SU-DHL-6 (cell line): Measurements from ENCODE around the gene CAMSAP3.

ENCODE experiments used
- H2AFZ ChIP-seq: fragments of 200-600 bp; sonication (generic); 2 replicates; pipeline ENCODE4 v1.6.1; 2014; ENCODE audit warnings: low read depth, mild to moderate bottlenecking, moderate library complexity, mixed read lengths, antibody characterized with exemption, low read length; ENCODE audit not compliant: severe bottlenecking
- H3F3A ChIP-seq: fragments of 200-600 bp; shearing (Covaris generic); 2 replicates; pipeline ENCODE4 v1.6.0; 2016; ENCODE audit warnings: antibody characterized with exemption, mild to moderate bottlenecking; ENCODE audit not compliant: insufficient read depth
- H3K27ac ChIP-seq: fragments of 200-600 bp; sonication (generic); 2 replicates; pipeline ENCODE4 v1.5.1; 2016; ENCODE audit warnings: low read depth, mild to moderate bottlenecking, low read length, moderate library complexity, mixed read lengths
- H3K27me3 ChIP-seq: fragments of 200-600 bp; sonication (generic), shearing (Covaris generic); 2 replicates; pipeline ENCODE4 v1.6.0; 2014; ENCODE audit warnings: mild to moderate bottlenecking, low read length
- H3K36me3 ChIP-seq: fragments of 200-600 bp; sonication (generic); 2 replicates; pipeline ENCODE4 v1.6.1; 2014; ENCODE audit warnings: mild to moderate bottlenecking, low read length, mixed read lengths
- H3K4me2 ChIP-seq: fragments of 300-600, 200-600 bp; shearing (Covaris generic), sonication (generic); 2 replicates; pipeline ENCODE4 v1.6.0; 2014; ENCODE audit warnings: low read length, low read depth, mild to moderate bottlenecking; ENCODE audit not compliant: poor library complexity, severe bottlenecking
- H3K4me3 ChIP-seq: fragments of 200-600 bp; sonication (generic); 2 replicates; pipeline ENCODE4 v1.5.1; 2014; ENCODE audit warnings: antibody characterized with exemption, low read length, mild to moderate bottlenecking, mixed read lengths; ENCODE audit not compliant: insufficient read depth, poor library complexity, severe bottlenecking
- H3K79me2 ChIP-seq: fragments of 200-600 bp; sonication (generic); 2 replicates; pipeline ENCODE4 v1.6.1; 2014; ENCODE audit warnings: mild to moderate bottlenecking, low read length, moderate library complexity; ENCODE audit not compliant: insufficient read depth
- H3K9ac ChIP-seq: fragments of 200-600 bp; sonication (generic); 2 replicates; pipeline ENCODE4 v1.7.0; 2014; ENCODE audit warnings: mild to moderate bottlenecking, low read length
- H3K9me2 ChIP-seq: fragments of 200-600 bp; sonication (generic); replicated peaks from 2 replicates; pipeline ENCODE4 v1.6.1; 2014; ENCODE audit warnings: low read length; ENCODE audit not compliant: insufficient read depth
- H3K9me3 ChIP-seq: fragments of 200-600 bp; sonication (generic); 2 replicates; pipeline ENCODE4 v1.6.1; 2014; ENCODE audit warnings: low read length, mixed read lengths; ENCODE audit not compliant: insufficient read depth
- H4K20me1 ChIP-seq: fragments of 200-600 bp; sonication (generic); 2 replicates; pipeline ENCODE4 v1.6.1; 2014; ENCODE audit warnings: low read depth, mild to moderate bottlenecking, antibody characterized with exemption, low read length, moderate library complexity, mixed read lengths
- EZH2phosphoT487 ChIP-seq: fragments of 200-600 bp; sonication (generic), shearing (Covaris generic); conservative IDR thresholded peaks from 2 replicates; pipeline ENCODE4 v1.6.1; 2018; ENCODE audit warnings: mild to moderate bottlenecking, antibody characterized with exemption, low read length, moderate library complexity, mixed read lengths
- TF ChIP-seq, protein P1 (sequence below): fragments of 200-600 bp; sonication (generic); IDR thresholded peaks from one replicate; pipeline ENCODE4 v1.5.1; 2017; ENCODE audit warnings: antibody characterized with exemption, mild to moderate bottlenecking, low read length, moderate library complexity; ENCODE audit not compliant: insufficient read depth, poor library complexity, severe bottlenecking

CAMSAP3 gene

DNA sequence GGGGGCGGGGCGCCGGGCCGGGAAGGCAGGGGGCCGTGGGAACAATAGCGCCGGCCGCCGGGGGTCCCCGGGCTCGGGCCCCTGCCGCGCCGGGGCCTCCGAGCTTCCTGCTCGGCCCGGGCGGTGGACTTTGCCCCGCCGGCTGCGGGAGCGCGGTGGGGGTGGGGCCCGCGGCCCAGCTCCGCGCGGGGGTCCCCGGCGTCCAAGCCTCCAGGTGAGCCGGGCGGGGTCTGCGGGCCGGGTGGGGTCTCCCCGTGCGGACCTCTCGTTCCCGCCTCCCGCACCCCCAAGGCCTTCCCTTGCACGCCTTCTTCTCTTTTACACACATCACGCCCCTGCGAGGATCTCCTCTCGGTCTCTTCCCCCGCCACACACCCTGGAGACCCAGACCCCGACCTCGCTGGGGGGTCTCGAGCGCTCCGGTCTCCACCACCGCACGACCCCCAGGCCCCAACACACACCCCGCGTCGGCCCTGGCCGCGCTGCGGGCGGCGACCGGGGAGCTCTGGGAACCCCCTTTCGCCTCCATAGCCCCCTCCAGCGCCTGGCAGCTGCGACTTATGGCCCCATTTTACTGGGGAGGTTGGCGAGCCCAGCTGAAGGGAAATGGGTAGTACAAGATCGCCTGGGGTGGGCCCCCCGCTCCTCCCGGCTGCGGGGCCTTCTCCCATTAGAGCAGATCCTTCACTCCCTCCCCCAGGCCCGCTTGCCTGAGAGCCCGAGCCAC lies 711 bp downstream of the CAMSAP3 start:
- Histone ChIP-seq H3K27ac (no peak overlapping the region), H4K20me1 (no peaks in the 10 kb centered on the region), H3K9ac (peak overlapping the region; percentile 39; the same call in 1 of the 2 replicates), H3F3A (no peaks in the 10 kb centered on the region), H3K9me3 (no peaks in the 10 kb centered on the region), H3K9me2 (no peaks in the 10 kb centered on the region), H3K36me3 (no peaks in the 10 kb centered on the region), H3K4me2 (peak overlapping the region; percentile 46), H3K79me2 (no peaks in the 10 kb centered on the region), H3K27me3 (no peaks in the 10 kb centered on the region), H2AFZ (peak overlapping the region; percentile 7), H3K4me3 (peak overlapping the region; percentile 38)
- TF ChIP-seq EZH2phosphoT487 = no peak

DNA sequence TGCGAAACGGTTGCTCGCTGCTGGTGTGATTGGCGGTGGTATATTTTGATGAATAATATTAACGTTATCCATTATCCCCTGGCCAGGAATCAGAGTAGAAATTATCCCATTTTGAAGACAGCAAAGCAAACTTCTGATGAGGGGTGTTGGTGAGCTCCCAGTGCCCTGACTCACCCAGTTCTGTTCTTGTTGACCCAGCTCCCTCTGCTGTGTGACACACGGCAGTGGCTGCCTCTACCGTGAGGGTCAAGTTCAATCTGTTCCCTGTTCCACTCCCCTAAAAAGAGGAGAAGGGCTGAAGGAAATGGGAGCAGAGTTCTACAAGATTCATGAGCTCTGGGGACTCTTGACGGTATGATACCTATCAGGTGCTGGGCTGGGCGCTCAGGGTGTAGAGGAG lies 2.0 kb downstream of the CAMSAP3 start:
- Histone ChIP-seq H3K4me3 (no peak overlapping the region), H3K36me3 (no peaks in the 10 kb centered on the region)
- no peak for TF ChIP-seq EZH2phosphoT487
- TF ChIP-seq, protein P1, sequence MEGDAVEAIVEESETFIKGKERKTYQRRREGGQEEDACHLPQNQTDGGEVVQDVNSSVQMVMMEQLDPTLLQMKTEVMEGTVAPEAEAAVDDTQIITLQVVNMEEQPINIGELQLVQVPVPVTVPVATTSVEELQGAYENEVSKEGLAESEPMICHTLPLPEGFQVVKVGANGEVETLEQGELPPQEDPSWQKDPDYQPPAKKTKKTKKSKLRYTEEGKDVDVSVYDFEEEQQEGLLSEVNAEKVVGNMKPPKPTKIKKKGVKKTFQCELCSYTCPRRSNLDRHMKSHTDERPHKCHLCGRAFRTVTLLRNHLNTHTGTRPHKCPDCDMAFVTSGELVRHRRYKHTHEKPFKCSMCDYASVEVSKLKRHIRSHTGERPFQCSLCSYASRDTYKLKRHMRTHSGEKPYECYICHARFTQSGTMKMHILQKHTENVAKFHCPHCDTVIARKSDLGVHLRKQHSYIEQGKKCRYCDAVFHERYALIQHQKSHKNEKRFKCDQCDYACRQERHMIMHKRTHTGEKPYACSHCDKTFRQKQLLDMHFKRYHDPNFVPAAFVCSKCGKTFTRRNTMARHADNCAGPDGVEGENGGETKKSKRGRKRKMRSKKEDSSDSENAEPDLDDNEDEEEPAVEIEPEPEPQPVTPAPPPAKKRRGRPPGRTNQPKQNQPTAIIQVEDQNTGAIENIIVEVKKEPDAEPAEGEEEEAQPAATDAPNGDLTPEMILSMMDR = no peak

DNA sequence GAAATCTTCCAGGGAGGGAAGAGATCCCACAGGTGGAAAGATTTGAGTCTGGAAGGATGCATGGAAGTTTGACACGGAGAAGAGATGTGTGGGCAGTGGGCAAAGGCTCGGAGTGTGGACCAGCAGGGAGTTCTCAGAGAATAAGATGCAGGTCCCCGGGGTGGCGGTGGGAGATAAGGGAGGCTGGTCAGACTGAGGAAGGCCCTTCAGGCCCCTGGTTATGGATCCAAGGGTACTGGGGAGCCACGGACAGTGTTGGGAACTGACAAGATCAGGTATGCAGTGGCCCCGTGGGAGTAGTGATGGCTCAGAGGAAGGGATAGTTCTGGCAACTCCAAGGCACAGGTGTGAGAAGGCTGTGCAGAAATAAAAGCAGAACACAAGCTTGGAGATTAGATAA lies 2.5 kb downstream of the CAMSAP3 start:
- H3K4me3 ChIP-seq = no peak overlapping the region
- no peaks in the 10 kb centered on the region for H3K9me3 ChIP-seq
- no peaks in the 10 kb centered on the region for H3K27me3 ChIP-seq
- no peaks in the 10 kb centered on the region for H3F3A ChIP-seq
- no peaks in the 10 kb centered on the region for H3K9me2 ChIP-seq
- no peak overlapping the region for H3K9ac ChIP-seq
- no peak overlapping the region for H3K27ac ChIP-seq
- H2AFZ ChIP-seq = no peak overlapping the region
- H3K79me2 ChIP-seq = no peaks in the 10 kb centered on the region
- TF ChIP-seq, protein P1 = no peak
- no peak for TF ChIP-seq EZH2phosphoT487
- H3K4me2 ChIP-seq = no peak overlapping the region
- H3K36me3 ChIP-seq = no peaks in the 10 kb centered on the region
- H4K20me1 ChIP-seq = no peaks in the 10 kb centered on the region

More for the DNA sequence above, 2.0 kb downstream of the CAMSAP3 start:
- Histone ChIP-seq H4K20me1 (no peaks in the 10 kb centered on the region), H3K79me2 (no peaks in the 10 kb centered on the region), H3K4me2 (no peak overlapping the region), H3K27me3 (no peaks in the 10 kb centered on the region), H3K9me3 (no peaks in the 10 kb centered on the region), H2AFZ (no peak overlapping the region), H3K27ac (no peak overlapping the region), H3F3A (no peaks in the 10 kb centered on the region), H3K9ac (no peak overlapping the region), H3K9me2 (no peaks in the 10 kb centered on the region)

DNA sequence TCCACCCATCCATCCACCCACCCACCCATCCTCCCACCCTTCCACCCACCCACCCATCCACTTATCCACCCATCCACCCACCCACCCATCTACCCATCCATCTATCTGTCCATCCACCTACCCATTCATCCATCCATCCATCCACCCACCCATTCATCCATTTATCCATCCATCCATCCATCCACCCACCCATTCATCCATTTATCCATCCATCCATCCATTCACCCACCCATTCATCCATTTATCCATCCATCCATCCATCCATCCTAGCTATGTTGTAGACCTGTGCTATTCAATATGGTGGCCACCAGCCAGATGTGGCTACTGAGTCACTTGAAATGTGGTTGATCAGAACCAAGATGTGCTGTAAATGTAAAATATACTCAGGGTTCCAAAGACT lies 5.1 kb downstream of the CAMSAP3 start:
- no peak for TF ChIP-seq EZH2phosphoT487
- TF ChIP-seq, protein P1 = no peak
- Histone ChIP-seq H3K27me3 (no peaks in the 10 kb centered on the region), H3K4me3 (no peak overlapping the region), H3K9me2 (no peaks in the 10 kb centered on the region), H4K20me1 (no peaks in the 10 kb centered on the region), H3K79me2 (no peaks in the 10 kb centered on the region), H3K9me3 (no peaks in the 10 kb centered on the region), H3F3A (no peaks in the 10 kb centered on the region), H2AFZ (no peak overlapping the region), H3K4me2 (no peak overlapping the region), H3K9ac (no peak overlapping the region), H3K36me3 (no peaks in the 10 kb centered on the region), H3K27ac (no peak overlapping the region)
